K562 (cell line): Measurements from ENCODE around the gene MAPT. TPM values are rescaled to one million over a fixed set of nuclear protein-coding genes. Genes with fewer than 3 reads are reported as not detected.

Experiments
- CBFB ChIP-seq: sonication (generic); formaldehyde crosslinking; IDR thresholded peaks from 2 replicates; pipeline ENCODE4 v1.4.0; 2020; ENCODE audit warnings: mild to moderate bottlenecking, missing genetic modification reagents
- CBX5 ChIP-seq: IDR thresholded peaks from 2 replicates; pipeline ENCODE4 v1.6.1; 2014; ENCODE audit warnings: low read depth, borderline replicate concordance
- CBX8 ChIP-seq: fragments of 200-600 bp; sonication (generic); IDR thresholded peaks from 2 replicates; pipeline ENCODE4 v1.6.1; 2012; ENCODE audit warnings: borderline replicate concordance, mixed run types, low read depth, mild to moderate bottlenecking, moderate library complexity, mixed read lengths, low read length, control low read depth, inconsistent platforms; ENCODE audit not compliant: poor library complexity, severe bottlenecking; ENCODE audit errors: extremely low read depth
- CTBP1 ChIP-seq: fragments of 450-650 bp; IDR thresholded peaks from 2 replicates; pipeline ENCODE4 v1.6.1; 2016; ENCODE audit warnings: borderline replicate concordance
- EHMT2 ChIP-seq: fragments of 450-650 bp; IDR thresholded peaks from 2 replicates; pipeline ENCODE4 v1.6.1; 2018; ENCODE audit warnings: antibody characterized with exemption
- ELF1 ChIP-seq: fragments of 200-800 bp; sonication (Bioruptor generic); IDR thresholded peaks from 2 replicates; pipeline ENCODE4 v1.6.1; 2016; ENCODE audit warnings: missing genetic modification characterization, missing compliant biosample characterization
- GTF2E2 ChIP-seq: fragments of 200-800 bp; sonication (Bioruptor generic); IDR thresholded peaks from 2 replicates; pipeline ENCODE4 v1.6.1; 2016; ENCODE audit warnings: missing genetic modification characterization, missing compliant biosample characterization
- MTA3 ChIP-seq: fragments of 450-650 bp; formaldehyde crosslinking; IDR thresholded peaks from 2 replicates; pipeline ENCODE4 v1.6.1; 2017; ENCODE audit warnings: mild to moderate bottlenecking, borderline replicate concordance
- NCOA1 ChIP-seq: fragments of 450-650 bp; IDR thresholded peaks from 2 replicates; pipeline ENCODE4 v1.6.1; 2016; ENCODE audit warnings: low read depth
- NFIX ChIP-seq: fragments of 250-450 bp; sonication (Bioruptor Pico); IDR thresholded peaks from 2 replicates; pipeline ENCODE4 v1.4.0; 2020; ENCODE audit warnings: low read depth, mild to moderate bottlenecking, moderate library complexity
- SAP30 ChIP-seq: fragments of 200-600 bp; sonication (generic); IDR thresholded peaks from 2 replicates; pipeline ENCODE4 v1.6.1; 2012; ENCODE audit warnings: borderline replicate concordance, low read depth, mild to moderate bottlenecking, moderate library complexity, low read length, control low read depth, inconsistent platforms; ENCODE audit not compliant: insufficient read depth, poor library complexity, severe bottlenecking
- STAG1 ChIP-seq: sonication (generic); formaldehyde crosslinking; IDR thresholded peaks from 2 replicates; pipeline ENCODE4 v1.5.0; 2020; ENCODE audit warnings: missing genetic modification reagents, borderline replicate concordance
- TAF1 ChIP-seq: IDR thresholded peaks from 2 replicates; pipeline ENCODE4 v1.6.1; 2011; ENCODE audit warnings: mild to moderate bottlenecking, low read length, moderate library complexity; ENCODE audit not compliant: insufficient read depth, control insufficient read depth, severe bottlenecking; ENCODE audit errors: extremely low read depth
- ZBTB1 ChIP-seq: sonication (generic); formaldehyde crosslinking; IDR thresholded peaks from 2 replicates; pipeline ENCODE4 v1.8.1; 2023; ENCODE audit warnings: missing genetic modification reagents, low read depth, mild to moderate bottlenecking, borderline replicate concordance
- ZNF445 ChIP-seq: fragments of 250-450 bp; sonication (Bioruptor Pico); IDR thresholded peaks from 2 replicates; pipeline ENCODE4 v1.4.0; 2020; ENCODE audit warnings: low read depth, mild to moderate bottlenecking, moderate library complexity
- ZNF668 ChIP-seq: fragments of 250-450 bp; sonication (Bioruptor Pico); IDR thresholded peaks from 2 replicates; pipeline ENCODE4 v1.8.0; 2022; ENCODE audit warnings: mild to moderate bottlenecking, inconsistent platforms
- polyA plus RNA-seq, 8 experiments: library from polyadenylated mRNA; depleted of rRNA in 4 of 8; stranded (reverse) in 5 of 8; unstranded in 3 of 8; fragments of >200 nt; fragmentation: Nextera tagmentation in 2 of 8; fragmentation: Illumina TruSeq in 1 of 8; extraction: Ambion mirVana in 2 of 8; extraction: Trizol in 1 of 8; gene quantifications; 2 replicates each; pipeline versions ENCODE4 v1.2.1 to v1.2.3, GENCODE V29; 2011 to 2014; ENCODE audit warnings: inconsistent platforms in 1 of 8, missing spikeins in 1 of 8
- total RNA-seq, 7 experiments: library from RNA; depleted of rRNA in 6 of 7; stranded (reverse); fragments of >200 nt in 6 of 7; fragmentation: Illumina TruSeq in 2 of 7; extraction: Trizol in 2 of 7; gene quantifications; 2 replicates each; pipeline versions ENCODE4 v1.2.1 to v1.2.3, GENCODE V29; 2011 to 2021; ENCODE audit warnings: low replicate concordance in 1 of 7
- TF ChIP-seq, protein P1 (sequence below): fragments of 450-650 bp; IDR thresholded peaks from 2 replicates; pipeline ENCODE4 v1.6.1; 2014; ENCODE audit warnings: low read depth, mild to moderate bottlenecking, moderate library complexity, borderline replicate concordance
- TF ChIP-seq, protein P2 (sequence below): sonication (generic); formaldehyde crosslinking; IDR thresholded peaks from 2 replicates; pipeline ENCODE4 v1.8.0; 2022; ENCODE audit warnings: mild to moderate bottlenecking, missing genetic modification reagents
- TF ChIP-seq, protein P3 (sequence below), 2 experiments: fragments of 450-650 bp; IDR thresholded peaks; 2 replicates each; pipeline ENCODE4 v1.6.1; 2018; ENCODE audit warnings: mild to moderate bottlenecking in 2 of 2, low read depth in 1 of 2; ENCODE audit not compliant: partially characterized antibody in 2 of 2
- TF ChIP-seq, protein P4 (sequence below): fragments of 250-450 bp; sonication (Bioruptor Pico); IDR thresholded peaks from 2 replicates; pipeline ENCODE4 v1.8.0; 2022; ENCODE audit warnings: moderate library complexity, mild to moderate bottlenecking, inconsistent platforms

MAPT gene
- total and polyA plus RNA-seq, 9 of the 15 experiments (the other 6 are each of a cell fraction or from before 2014, with no cell fraction given), result 0.04 to 1.1 (median 0.36) TPM

DNA sequence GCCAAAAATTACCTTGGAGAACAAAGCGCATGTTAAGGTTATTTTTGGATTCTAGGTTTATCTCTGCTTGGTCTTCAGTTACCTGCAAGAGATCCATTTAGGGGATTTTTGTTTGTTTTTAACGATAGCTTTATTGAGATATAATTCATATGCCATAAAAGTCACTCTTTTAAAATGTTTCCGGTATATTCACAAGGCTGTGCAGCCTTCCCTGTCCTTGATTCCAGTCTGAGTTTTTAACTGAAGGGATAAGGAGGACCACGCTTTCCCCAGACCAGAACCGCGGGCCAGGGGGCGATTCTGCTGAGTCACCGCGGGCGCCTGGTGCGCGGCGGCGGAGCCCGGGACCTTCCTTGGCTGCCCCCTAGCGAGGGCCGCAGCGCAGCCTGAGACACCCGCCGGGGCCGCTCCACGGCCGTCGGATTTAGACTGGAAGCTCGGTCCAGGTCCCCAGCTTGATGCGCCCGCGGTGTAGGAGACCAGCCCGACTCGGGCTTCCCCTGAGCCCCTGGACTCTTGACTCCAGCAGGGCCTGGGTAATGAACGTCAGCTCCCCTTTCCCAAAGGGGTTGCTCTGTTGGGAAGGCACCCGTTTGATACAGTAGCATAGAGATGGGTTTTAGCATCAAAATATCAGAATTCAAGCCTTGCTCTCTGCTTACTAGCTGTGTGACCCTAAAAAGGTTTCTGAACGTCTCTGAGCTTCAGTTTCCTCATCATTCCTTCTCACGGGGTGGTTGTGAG lies 54.7 kb downstream of the MAPT start (continued):
- TF ChIP-seq SAP30 (no peak), EHMT2 (no peak), GTF2E2 (tag) (no peak), STAG1 (no peak; the same call in 1 of the 2 replicates), CBX8 (no peak), NFIX (CRISPR knock-in tag) (no peak), CBFB (CRISPR knock-in tag) (no peak), ELF1 (tag) (no peak), NCOA1 (no peak), ZBTB1 (no peak), TAF1 (no peak), CTBP1 (peak; percentile 71; the same call in 1 of the 2 replicates), ZNF668 (no peak), MTA3 (0 out of 2 replicates have a peak, but pooled peaks have one; percentile 38), CBX5 (no peak), ZNF445 (no peak)
- TF ChIP-seq, protein P1, sequence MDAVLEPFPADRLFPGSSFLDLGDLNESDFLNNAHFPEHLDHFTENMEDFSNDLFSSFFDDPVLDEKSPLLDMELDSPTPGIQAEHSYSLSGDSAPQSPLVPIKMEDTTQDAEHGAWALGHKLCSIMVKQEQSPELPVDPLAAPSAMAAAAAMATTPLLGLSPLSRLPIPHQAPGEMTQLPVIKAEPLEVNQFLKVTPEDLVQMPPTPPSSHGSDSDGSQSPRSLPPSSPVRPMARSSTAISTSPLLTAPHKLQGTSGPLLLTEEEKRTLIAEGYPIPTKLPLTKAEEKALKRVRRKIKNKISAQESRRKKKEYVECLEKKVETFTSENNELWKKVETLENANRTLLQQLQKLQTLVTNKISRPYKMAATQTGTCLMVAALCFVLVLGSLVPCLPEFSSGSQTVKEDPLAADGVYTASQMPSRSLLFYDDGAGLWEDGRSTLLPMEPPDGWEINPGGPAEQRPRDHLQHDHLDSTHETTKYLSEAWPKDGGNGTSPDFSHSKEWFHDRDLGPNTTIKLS, result no peak
- TF ChIP-seq, protein P2, sequence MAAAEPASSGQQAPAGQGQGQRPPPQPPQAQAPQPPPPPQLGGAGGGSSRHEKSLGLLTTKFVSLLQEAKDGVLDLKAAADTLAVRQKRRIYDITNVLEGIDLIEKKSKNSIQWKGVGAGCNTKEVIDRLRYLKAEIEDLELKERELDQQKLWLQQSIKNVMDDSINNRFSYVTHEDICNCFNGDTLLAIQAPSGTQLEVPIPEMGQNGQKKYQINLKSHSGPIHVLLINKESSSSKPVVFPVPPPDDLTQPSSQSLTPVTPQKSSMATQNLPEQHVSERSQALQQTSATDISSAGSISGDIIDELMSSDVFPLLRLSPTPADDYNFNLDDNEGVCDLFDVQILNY (CRISPR knock-in tag), result no peak
- TF ChIP-seq, protein P3, sequence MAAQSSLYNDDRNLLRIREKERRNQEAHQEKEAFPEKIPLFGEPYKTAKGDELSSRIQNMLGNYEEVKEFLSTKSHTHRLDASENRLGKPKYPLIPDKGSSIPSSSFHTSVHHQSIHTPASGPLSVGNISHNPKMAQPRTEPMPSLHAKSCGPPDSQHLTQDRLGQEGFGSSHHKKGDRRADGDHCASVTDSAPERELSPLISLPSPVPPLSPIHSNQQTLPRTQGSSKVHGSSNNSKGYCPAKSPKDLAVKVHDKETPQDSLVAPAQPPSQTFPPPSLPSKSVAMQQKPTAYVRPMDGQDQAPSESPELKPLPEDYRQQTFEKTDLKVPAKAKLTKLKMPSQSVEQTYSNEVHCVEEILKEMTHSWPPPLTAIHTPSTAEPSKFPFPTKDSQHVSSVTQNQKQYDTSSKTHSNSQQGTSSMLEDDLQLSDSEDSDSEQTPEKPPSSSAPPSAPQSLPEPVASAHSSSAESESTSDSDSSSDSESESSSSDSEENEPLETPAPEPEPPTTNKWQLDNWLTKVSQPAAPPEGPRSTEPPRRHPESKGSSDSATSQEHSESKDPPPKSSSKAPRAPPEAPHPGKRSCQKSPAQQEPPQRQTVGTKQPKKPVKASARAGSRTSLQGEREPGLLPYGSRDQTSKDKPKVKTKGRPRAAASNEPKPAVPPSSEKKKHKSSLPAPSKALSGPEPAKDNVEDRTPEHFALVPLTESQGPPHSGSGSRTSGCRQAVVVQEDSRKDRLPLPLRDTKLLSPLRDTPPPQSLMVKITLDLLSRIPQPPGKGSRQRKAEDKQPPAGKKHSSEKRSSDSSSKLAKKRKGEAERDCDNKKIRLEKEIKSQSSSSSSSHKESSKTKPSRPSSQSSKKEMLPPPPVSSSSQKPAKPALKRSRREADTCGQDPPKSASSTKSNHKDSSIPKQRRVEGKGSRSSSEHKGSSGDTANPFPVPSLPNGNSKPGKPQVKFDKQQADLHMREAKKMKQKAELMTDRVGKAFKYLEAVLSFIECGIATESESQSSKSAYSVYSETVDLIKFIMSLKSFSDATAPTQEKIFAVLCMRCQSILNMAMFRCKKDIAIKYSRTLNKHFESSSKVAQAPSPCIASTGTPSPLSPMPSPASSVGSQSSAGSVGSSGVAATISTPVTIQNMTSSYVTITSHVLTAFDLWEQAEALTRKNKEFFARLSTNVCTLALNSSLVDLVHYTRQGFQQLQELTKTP (IDR thresholded peaks at IDR 0.05; ENCODE audit: low read depth in 1 of 2, partially characterized antibody in 2 of 2), result no peak
- TF ChIP-seq, protein P4, sequence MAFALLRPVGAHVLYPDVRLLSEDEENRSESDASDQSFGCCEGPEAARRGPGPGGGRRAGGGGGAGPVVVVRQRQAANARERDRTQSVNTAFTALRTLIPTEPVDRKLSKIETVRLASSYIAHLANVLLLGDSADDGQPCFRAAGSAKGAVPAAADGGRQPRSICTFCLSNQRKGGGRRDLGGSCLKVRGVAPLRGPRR, result no peak
